ENCODE results near the gene ICA1.

GRCh38 chr7:8278183-8278582 is 16.2 kb upstream of the ICA1 start:
- TF ChIP-seq CTCF (IDR thresholded peaks at IDR 0.05; ENCODE audit: low read length): no peak
- no peak for TF ChIP-seq EZH2phosphoT487 (IDR thresholded peaks at IDR 0.05; ENCODE audit: low read length)
- no peak for TF ChIP-seq EZH2 (optimal IDR thresholded peaks at IDR 0.05; ENCODE audit: low read depth, low read length)
